ENCODE results near the gene KIAA0513.
"Not testable (repeated sequence)": the region's sequence is repeated elsewhere in the genome, so short reads cannot be mapped to it uniquely, and the experiment has no call there.

Gene KIAA0513

DNA sequence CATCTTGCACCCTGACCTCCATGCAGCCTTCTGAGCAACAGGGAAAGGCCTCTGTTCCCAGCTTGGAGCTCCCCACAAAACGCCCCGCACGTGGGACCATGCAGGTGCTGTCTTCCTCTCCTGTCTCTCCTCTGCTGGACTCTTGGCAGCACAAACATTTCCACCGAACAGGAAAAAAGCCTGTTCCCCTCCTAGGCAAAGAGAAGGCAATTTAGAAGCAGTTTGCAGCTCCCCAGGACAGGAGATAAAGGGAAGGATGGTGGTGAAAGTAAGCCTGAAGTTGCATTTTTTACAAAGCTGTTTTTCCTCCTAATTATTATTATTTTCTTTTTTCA is 92.4 kb downstream of the KIAA0513 start:
- DNase-seq: no peak

DNA sequence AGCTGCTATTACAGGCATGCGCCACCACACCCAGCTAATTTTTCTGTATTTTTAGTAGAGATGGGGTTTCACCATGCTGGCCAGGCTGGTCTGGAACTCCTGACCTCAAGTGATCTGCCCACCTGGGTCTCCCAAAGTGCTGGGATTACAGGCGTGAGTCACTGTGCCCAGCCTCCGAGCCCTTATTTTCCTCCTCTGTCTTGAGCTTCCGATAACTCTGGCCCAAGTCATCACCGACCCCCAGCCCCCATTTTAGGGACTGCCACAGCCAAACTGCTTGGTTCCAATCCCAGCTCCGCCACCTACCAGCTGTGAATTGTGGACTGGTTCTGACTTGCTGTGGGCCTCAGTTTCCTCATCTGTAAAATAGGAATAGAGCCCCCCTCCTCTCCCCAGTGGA is 95.8 kb downstream of the KIAA0513 start:
- DNase-seq: not testable (repeated sequence)

DNA sequence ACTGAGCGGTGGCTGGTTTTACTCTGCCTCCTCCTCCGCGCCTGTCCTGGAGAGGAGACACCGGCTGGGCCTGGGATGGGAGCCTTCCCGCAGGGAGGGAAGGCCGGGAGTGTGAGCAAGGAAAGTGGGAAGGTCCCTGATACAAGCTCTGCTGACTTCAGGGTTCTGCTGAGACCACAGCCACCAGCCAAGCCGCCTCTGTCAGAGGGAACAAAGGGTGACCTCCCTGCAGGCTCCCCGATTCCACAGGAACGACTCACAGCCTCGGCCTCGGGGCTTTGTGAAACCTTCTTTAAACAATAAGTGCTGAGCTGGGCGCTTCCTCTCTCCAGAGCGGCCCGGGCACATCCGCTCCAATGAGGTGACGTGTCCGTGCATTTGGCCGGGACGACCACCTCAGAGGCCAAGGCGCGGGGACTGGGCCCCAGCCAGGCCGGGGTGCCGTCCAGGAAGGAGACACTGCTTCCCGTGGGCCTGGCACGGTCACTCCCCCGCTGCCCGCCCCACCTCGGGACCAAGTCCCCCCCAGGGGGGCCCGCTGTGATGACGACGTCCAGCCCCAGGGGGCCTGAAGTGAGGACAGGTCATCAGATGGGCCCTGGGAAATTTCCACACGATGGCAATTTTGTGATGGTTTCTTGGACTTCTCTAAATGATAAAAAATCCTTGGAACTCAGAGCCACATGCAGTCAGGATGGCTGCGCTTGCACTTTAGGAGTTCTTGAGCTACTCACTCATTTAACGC is 96.5 kb downstream of the KIAA0513 start:
- no peak for DNase-seq

DNA sequence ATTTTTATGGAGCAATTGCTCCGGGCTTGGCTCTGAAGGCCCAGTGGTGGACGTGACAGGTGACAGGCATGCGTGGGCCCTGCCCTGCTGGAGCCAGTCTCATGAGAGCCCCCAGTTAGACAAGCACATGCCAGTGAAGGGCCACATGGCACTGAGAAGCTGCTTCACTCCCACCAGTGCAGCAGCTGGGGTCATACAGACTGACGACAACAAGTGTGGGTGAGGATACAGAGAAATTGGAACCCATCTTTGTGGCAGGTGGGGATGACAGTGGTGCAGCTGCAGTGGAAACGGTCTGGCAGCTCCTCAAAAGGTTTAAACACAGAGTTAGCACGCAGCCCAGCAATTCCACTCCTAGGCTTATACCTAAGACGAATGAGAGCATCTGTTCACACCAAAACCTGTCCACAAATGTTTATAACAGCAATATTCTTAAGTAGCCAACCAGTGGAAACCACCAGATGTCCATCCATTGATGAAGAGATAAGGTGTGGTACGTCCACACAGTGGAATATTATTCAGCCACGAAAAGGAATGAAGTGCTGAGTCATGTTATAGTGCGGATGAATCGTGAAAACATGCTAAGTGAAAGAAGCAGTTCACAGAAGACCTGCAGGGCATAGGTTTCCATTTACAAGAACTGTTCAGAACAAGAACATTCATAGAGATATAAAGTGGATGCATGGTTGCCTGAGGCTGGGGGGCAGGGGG is 97.2 kb downstream of the KIAA0513 start:
- DNase-seq: peak; percentile 61

DNA sequence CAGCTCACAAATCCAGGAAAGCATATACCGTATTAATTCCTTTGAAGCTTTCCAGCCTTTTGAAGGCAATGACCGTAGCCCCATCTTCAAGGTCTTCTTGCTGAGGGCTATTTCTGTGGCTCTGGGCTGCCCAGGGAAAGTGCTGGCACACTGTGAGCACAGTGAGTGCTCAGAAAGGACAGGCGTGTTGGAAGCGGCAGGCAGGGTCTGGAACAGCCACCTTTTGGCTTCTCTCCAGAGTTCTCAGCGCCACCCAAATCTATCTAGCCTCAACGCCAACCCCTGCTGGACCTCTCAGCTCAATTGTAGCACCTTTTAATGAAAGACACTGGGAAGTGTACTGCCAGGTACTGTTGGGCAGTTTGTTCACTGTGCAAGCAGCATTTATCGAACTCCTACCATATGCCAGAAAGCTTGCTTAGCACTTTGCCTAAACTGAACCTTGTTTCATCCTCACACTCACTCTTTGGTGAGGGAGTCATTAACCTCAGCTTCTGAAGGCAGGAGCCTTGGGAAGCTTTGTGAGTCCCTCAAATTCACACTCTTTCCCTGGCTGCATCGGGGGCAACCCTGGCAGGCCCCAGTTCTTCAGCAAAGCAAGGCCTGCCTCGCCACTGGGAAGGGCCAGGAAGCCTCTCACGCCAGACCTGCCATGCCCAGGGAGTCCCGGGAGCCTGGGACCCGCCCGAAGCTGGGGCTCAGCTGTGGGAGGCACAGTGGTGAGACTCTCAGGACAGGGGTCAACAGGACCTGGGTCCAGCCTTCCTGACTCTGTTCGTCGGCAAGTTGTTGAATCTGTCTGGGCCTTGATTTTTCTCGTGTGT is 98.2 kb downstream of the KIAA0513 start:
- no peak for DNase-seq

DNA sequence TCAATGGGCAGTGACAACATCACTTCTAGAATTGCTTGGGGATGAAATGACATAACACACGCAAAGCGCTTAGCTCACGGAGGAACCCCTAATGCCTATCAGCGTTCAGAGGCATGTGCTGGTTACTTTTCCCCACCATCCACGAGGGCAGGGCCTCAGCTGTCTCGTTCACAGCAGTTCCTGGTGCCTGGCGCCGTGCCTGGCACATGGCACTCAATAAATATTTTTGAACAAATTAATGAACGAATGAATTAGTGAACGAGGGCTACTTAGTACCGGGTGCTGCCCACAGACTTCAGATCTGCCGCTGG is 98.8 kb downstream of the KIAA0513 start:
- DNase-seq: no peak

DNA sequence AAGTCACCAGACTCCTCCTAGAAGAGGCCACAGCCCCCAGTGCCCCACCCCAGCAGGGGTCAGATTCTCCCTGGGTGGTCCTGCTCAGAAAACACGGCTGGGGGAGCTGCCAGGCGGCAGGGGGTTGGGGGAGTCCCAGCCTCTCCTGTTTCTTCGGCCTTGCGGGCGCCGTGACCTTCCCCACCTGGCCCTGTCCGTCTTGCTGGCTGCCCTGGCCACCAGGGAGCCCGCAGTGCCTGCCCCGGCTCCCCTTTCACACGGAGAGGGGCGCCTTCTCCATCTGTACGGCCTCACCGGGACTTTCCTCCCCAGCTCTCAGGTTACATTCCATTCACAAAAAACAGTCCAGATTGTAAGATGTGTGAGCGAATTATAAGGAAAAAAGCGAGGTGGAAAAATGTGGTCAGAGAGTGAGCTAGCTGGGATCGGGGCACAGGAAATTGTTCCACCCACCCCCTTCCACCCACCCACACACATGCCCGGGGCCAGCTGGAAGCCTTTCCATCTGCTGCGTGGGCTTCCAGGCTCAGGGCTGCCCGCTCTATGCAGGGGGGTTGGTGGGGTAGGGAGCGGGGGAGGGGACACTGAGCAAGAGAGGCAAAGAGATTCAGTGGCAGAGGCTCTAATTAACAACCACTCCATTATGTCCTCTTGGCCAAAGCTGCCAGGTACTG is 99.2 kb downstream of the KIAA0513 start:
- DNase-seq: peak; percentile 87

DNA sequence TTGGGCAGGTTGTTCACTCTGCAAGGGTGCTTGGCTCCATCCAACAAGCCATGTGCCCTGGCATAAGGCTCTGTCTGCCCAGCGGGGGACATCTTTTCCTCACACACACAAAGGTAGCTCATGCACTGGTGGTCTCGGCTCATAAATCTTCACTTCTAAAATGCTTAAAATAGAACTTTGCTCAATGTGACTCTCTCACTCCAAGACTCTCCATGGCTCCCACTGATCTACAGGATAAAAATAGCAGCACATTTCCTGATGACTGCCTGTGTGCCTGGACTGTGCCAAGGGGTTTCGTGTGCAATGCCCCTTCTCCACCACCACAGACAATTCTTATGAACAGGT is 99.8 kb downstream of the KIAA0513 start:
- DNase-seq: no peak

DNA sequence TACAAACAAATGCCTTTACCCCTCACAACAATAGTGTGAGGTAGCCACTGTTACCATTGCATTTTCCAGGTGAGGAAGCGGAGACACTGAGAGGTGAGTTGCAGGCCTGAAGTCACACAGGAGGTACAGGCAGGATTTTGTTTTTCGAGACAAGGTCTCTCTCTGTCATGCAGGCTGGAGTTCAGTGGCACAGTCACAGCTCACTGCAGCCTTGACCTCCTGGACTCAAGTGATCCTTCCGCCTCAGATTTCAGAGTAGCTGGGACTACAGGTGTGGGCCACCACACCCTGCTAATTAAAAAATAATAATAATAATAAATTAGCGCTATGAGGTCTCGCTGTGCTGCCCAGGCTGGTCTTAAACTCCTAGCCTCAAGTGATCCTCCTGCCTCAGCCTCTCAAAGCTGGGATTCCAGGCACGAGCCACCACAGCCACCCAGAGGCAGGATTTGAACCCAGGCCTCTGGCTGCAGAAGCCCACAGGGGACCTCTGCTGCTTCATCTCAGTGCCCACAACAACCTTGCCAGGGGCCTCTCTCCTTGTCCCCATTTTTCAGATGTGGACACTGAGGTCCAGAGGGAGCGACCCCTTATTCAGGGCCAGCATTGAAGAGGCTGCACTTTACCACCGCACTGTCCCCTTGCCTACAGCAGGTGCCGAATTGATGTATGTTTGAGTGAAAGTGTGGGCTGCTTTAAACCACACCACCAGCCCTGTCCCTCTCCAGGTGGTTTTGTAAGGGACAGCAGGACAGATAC is 100.7 kb downstream of the KIAA0513 start:
- DNase-seq: no peak

DNA sequence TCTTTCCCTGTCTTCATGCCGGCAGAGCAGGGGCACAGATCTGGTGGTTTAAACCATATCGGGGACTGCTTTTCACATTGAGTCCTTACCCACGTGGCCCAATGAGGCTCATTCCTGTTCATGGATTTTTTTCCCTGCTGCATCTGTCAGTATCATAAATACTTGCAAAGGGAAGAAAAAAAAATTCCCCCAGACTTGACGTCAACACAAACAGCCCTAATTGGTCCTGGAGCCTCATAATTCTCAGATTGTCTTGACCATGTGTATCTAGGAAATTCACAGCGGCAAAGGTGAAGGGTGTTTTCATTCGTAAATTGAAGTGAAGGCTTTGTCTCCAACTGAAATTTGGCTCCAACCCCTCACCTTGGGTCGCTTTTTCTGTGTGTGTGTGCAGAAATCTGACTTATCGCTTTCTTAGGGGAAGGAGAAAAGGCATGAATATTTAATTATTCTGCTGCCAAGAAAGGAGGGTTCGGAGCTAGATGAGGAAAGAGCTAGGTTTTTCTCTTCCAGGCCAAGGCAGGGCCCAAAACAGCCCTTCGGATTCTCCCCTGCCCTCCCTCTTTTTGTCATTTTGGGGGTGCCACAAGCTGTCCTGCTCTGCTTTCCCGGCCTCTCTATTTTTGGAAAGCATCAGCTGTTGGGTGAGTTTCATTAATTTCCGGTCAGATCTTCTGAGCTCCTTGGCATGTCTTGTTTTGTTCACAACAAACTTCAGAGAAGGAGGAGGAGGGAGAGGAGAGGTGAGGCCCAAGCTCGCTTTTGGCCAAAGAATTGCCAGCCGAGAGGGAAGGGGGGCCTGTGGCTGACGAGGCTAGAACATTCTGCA is 102.5 kb downstream of the KIAA0513 start:
- DNase-seq: no peak

DNA sequence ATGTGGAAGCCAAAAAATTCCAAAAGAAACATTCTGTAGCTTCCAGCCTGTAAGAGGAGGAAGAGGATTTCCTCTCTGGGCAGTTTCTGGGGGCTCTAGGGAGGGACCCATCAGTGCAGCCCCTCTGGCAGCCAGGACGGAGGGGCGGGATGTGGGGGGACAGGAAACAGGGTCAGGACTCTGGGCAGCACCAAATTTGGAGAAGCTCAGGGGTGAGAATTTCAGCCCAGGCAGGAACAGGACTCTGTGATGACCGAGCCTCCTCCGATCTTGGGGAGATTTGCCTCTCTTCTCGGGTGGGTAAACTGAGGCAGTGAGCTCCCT is 103.1 kb downstream of the KIAA0513 start:
- no peak for DNase-seq

DNA sequence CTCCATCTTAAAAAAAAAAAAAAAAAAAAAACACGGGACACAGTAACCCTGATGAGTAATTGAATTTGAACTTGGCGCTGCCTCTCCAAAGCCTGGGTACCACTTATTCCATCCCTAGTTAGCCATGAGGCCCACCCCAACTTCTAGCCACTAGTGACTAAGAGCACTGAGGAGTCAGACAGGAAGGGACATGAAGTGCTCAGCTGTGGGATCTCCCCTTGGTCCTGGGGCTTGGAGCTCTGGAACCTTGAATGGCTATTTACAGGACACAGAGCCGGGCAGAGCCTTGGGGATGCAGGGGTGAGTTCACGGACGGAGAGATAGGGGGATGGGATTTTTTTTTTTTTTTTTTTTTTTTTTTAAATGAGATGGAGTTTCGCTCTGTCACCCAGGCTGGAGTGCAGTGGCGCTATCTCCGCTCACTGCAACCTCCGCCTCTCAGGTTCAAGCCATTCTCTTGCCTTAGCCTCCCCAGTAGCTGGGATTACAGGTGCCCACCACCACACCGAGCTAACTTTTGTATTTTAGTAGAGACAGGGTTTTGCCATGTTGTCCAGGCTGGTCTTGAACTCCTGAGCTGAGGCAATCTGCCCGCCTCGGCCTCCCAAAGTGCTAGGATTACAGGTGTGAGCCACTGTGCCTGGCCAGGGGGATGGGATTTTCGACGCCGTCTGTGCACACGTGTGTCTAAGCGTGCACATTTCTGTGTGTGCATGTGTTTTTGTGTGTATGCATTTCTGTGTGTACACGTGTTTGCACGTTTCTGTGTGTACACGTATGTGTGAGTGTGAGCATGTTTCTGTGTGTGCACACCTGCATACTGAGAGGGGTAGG is 105.1 kb downstream of the KIAA0513 start:
- DNase-seq: no peak

DNA sequence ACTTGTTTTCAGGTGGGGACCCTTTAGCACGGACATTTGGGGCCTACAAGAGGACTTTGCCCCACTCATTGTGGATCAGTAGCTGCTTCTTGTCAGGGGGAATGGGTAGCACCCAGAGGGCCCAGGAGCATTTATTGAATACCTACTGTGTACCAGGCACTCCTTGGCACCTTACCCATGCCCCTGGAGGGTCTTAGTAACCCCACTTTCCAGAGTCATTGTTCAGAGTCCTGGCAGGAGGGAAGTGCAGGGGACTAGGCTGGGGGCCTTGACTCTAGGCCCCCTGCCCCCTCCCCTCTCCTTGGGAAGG is 105.7 kb downstream of the KIAA0513 start:
- DNase-seq: no peak

DNA sequence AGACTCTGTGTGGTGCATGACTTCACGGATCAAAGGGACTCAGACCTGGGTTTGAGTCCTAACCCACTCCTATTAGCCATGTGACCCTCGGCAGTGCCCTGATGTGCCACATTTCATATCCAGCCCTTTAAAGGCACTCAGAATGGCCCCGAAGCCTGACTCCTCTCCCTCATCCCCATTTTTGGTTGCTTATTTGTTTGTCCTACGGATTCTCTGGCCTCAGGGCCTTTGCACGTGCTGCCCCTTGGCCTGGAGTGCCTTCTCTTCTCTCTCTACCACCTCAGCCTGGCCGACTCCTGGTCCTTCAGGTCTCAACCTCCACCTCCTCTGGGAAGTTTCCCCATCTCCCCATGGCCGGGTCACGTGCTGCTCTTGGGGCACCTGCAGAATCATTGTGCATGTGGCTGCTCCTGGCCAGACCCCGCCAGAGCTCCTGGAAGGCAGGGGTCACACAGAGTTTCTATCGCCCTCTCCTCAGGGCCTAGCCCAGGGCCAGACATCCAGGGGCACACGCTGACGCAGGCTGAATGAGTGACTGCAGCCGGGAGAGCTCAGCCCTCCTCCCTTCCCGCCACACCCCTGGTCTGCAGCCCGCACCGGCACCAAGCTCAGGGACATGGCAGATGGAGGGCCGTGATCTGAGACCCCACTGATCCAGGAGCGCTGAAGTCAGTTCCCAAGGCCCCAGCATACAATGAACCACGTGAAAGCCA is 106.6 kb downstream of the KIAA0513 start:
- no peak for DNase-seq

DNA sequence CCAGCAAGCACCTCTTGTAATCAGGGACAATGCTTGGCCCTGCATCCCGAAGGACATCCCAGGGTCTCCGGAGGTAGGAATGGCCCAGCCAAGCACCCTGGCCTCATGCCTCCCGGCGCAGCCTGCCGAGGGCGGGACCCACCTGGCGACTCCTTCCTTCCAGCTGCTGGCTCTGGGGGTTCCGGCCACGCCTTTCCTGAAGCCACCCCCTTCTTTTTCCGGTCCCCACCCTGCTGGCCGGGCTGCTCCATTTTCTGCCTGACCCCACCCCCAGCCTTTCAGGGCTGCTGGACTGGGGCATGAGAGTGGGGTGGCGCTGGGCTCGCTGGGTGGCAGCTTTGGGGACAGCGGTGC is 107.2 kb downstream of the KIAA0513 start:
- no peak for DNase-seq

DNA sequence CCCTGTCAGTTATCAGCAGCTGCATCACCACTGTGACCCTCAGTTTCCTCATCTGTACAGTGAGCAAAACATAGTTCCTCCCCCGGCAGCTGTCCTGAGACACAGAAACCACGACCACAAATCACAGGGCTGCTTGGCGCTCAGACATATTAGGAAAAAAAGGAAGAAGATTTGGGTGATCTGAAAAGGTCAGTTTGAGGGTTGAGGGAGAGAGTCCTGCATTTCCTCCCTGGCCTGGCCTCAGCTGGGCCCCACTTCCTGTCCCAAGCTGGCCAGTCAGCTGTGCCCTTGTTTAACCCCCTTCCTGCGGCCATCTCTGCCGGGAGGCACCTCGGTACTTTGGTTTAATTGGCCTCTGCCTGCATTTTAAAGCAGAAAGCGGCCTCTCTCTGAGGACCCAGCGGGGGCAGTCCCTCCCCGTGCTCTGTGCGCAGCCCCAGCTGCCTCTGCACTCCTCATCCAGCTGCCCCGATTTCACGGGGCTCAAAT is 108.7 kb downstream of the KIAA0513 start:
- no peak for DNase-seq

DNA sequence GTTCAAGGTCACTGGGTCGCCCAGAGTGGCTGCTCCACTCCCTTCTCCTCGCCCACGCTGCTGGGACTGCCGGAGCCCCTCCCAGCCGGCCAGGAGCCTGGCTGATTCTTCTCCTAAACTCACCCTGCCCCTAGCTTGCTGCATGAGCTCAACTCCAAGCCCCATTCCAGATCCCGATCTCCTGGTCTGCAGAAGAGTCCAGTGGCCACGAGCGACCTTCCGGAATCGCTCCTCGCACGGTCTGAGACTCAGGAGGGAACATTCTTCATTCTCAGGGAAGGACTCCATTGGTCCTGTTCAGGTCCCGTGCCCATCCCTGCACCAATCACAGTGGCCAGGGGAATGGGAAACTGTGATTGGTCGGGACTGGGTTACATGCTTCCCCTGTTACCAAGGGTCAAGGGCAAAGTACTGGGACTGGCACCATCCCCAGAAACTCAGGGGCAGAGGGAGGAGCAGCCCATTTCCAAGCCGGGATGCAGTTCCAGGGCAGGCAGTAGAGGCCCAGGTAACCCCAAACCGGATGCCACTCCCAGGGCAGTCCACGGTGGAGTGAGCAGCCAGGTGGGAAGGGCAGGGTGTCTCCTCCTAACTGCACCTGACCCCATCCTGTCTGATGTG is 109.2 kb downstream of the KIAA0513 start:
- DNase-seq: no peak

DNA sequence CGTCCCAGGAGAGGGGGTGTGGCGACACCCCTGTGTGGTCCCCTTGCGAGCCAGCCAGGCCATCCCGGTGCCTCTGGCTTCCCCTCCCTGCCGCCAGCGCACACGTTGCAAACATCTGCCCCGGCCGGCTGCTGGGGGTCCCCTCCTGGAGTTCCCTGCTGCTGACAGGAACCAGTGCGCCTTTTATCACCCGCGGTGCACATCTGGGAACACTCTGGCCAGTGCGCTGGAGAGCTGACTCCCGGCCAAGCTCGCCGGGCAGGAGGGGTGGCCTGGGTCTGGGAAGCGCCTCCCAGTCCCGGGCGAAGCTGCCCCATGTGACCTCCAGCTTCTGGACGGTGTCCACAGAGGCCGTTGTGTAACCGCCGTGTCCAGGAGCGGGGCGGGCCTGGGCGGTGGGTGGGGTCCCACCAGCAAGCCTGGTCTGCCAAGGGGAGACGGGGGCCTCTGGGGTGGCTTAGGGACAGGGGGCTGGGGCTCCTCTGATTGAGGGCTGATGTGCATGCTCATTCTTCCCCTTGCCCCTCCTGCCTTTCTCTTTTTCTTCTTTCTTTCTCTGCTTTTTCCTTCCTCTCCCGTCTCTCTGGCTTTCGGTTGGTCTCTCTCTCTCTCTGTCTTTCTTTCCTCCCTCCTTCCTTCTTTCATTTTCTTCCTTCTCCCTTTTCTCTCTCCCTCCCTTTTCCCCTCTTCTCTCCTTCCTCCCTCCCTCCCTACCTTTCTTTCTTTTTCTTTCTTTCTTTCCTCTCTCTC is 109.9 kb downstream of the KIAA0513 start:
- DNase-seq: peak; percentile 91
